ENCODE data around the gene WWC1.

The WWC1 gene

GRCh38 chr5:168457542-168457941 lies 166.1 kb downstream of the WWC1 start:
- TF ChIP-seq CTCF (IDR thresholded peaks at IDR 0.05; ENCODE audit: low read depth, low read length, missing control alignments) = no peak
- no peak for DNase-seq (ENCODE audit: extremely low read depth, low read depth)
- no peak overlapping the region for H3K4me3 ChIP-seq (replicated peaks; ENCODE audit: low read depth, low read length)

- no peak for TF ChIP-seq CTCF (IDR thresholded peaks at IDR 0.05; ENCODE audit: low read depth, low read length, missing control alignments)
- H3K4me3 ChIP-seq (replicated peaks; ENCODE audit: low read depth, low read length) = no peak overlapping the region
- DNase-seq (ENCODE audit: extremely low read depth, low read depth) = no peak
Measured at GRCh38 chr5:168460606-168461005, 169.2 kb downstream of the WWC1 start.

GRCh38 chr5:168463081-168463480 lies 171.6 kb downstream of the WWC1 start:
- no peak overlapping the region for H3K4me3 ChIP-seq (replicated peaks; ENCODE audit: low read depth, low read length)

GRCh38 chr5:168464214-168464613 lies 172.8 kb downstream of the WWC1 start:
- no peak overlapping the region for H3K4me3 ChIP-seq (replicated peaks; ENCODE audit: low read depth, low read length)
- no peak for TF ChIP-seq CTCF (IDR thresholded peaks at IDR 0.05; ENCODE audit: low read depth, low read length, missing control alignments)

More at GRCh38 chr5:168463081-168463480, 171.6 kb downstream of the WWC1 start:
- TF ChIP-seq CTCF (IDR thresholded peaks at IDR 0.05; ENCODE audit: low read depth, low read length, missing control alignments) = no peak
- no peak for DNase-seq (ENCODE audit: extremely low read depth, low read depth)

GRCh38 chr5:168464641-168465040 lies 173.2 kb downstream of the WWC1 start:
- DNase-seq (ENCODE audit: extremely low read depth, low read depth) = no peak
- TF ChIP-seq CTCF (IDR thresholded peaks at IDR 0.05; ENCODE audit: low read depth, low read length, missing control alignments) = no peak
- no peak overlapping the region for H3K4me3 ChIP-seq (replicated peaks; ENCODE audit: low read depth, low read length)

More at GRCh38 chr5:168464214-168464613, 172.8 kb downstream of the WWC1 start:
- no peak for DNase-seq (ENCODE audit: extremely low read depth, low read depth)

- no peak for TF ChIP-seq CTCF (IDR thresholded peaks at IDR 0.05; ENCODE audit: low read depth, low read length, missing control alignments)
Measured at GRCh38 chr5:168467755-168468330, 176.4 kb downstream of the WWC1 start.

GRCh38 chr5:168468836-168469235 lies 177.4 kb downstream of the WWC1 start:
- TF ChIP-seq CTCF (IDR thresholded peaks at IDR 0.05; ENCODE audit: low read depth, low read length, missing control alignments) = no peak
- no peak for DNase-seq (ENCODE audit: extremely low read depth, low read depth)

More at GRCh38 chr5:168467755-168468330, 176.4 kb downstream of the WWC1 start:
- H3K4me3 ChIP-seq (replicated peaks; ENCODE audit: low read depth, low read length) = no peak overlapping the region
- DNase-seq (ENCODE audit: extremely low read depth, low read depth) = no peak

More at GRCh38 chr5:168468836-168469235, 177.4 kb downstream of the WWC1 start:
- H3K4me3 ChIP-seq (replicated peaks; ENCODE audit: low read depth, low read length) = no peak overlapping the region

Measured in HFF-Myc (cell line).